Mammary epithelial cell (primary cell): ENCODE measurements around the gene ZBTB26.

Source experiments
- CTCF ChIP-seq, 2 donors: IDR thresholded peaks in 1 of 2; conservative IDR thresholded peaks in 1 of 2; 2 replicates each; pipeline ENCODE4 v1.5.1; 2011 to 2012; ENCODE audit warnings: inconsistent platforms in 2 of 2, low read length in 2 of 2, mild to moderate bottlenecking in 2 of 2, control low read depth in 1 of 2, low read depth in 1 of 2; ENCODE audit not compliant: insufficient read depth in 1 of 2; ENCODE audit errors: extremely low read depth in 1 of 2
- EZH2 ChIP-seq: IDR thresholded peaks from 2 replicates; pipeline ENCODE4 v1.6.1; 2012; ENCODE audit warnings: low read length, inconsistent platforms, borderline replicate concordance

GRCh38 chr9:122944960-122945888 lies 13.9 kb upstream of the ZBTB26 start:
- TF ChIP-seq CTCF (conservative IDR thresholded peaks at IDR 0.05 in 1 of 2, IDR thresholded peaks at IDR 0.05 in 1 of 2; ENCODE audit: extremely low read depth in 1 of 2, insufficient read depth in 1 of 2, low read depth in 1 of 2, low read length in 2 of 2), result no peak
- TF ChIP-seq EZH2, result no peak
